Measurements from ENCODE around the gene SCN8A. TPM values are rescaled to one million over a fixed set of nuclear protein-coding genes. Genes with fewer than 3 reads are reported as not detected.

Gene SCN8A
- total and polyA plus RNA-seq, 2 experiments from 2014 or later, result 4.6 to 23.9 TPM

GRCh38 chr12:51625370-51625769 lies 34.3 kb downstream of the SCN8A start (continued):
- no peak for TF ChIP-seq CTCF (conservative IDR thresholded peaks at IDR 0.05; ENCODE audit: low read depth in 2 of 2)
- TF ChIP-seq POLR2AphosphoS5 (IDR thresholded peaks at IDR 0.05; ENCODE audit: low read depth), result no peak
- no peak for TF ChIP-seq EZH2phosphoT487 (IDR thresholded peaks at IDR 0.05; ENCODE audit: unreplicated experiment)
- no peak for TF ChIP-seq ZNF331 (CRISPR knock-in tag; IDR thresholded peaks at IDR 0.05; ENCODE audit: low read depth)
- TF ChIP-seq EZH2 (IDR thresholded peaks at IDR 0.05; ENCODE audit: low read depth, unreplicated experiment), result no peak
- TF ChIP-seq REST (IDR thresholded peaks at IDR 0.05; ENCODE audit: unreplicated experiment), result no peak
- TF ChIP-seq ETS1 (IDR thresholded peaks at IDR 0.05), result no peak
- no peak for TF ChIP-seq STAT1 (IDR thresholded peaks at IDR 0.05; ENCODE audit: unreplicated experiment)
- TF ChIP-seq CREB1 (CRISPR knock-in tag; IDR thresholded peaks at IDR 0.05; ENCODE audit: low read depth), result no peak
- TF ChIP-seq ZNF114 (CRISPR knock-in tag; IDR thresholded peaks at IDR 0.05), result no peak
- no peak for TF ChIP-seq NANOG (IDR thresholded peaks at IDR 0.05; ENCODE audit: borderline replicate concordance)

- peaks cover 91% of the 10 kb centered on the region for H3K79me2 ChIP-seq (replicated peaks; ENCODE audit: insufficient read depth)
- TF ChIP-seq POLR2AphosphoS5 (IDR thresholded peaks at IDR 0.05; ENCODE audit: low read depth), result no peak
- TF ChIP-seq CREB1 (CRISPR knock-in tag; IDR thresholded peaks at IDR 0.05; ENCODE audit: low read depth), result no peak
- no peak for TF ChIP-seq EZH2 (IDR thresholded peaks at IDR 0.05; ENCODE audit: low read depth, unreplicated experiment)
- TF ChIP-seq NANOG (IDR thresholded peaks at IDR 0.05; ENCODE audit: borderline replicate concordance), result no peak
- TF ChIP-seq JUNB (IDR thresholded peaks at IDR 0.05; ENCODE audit: unreplicated experiment), result no peak
- TF ChIP-seq STAT1 (IDR thresholded peaks at IDR 0.05; ENCODE audit: unreplicated experiment), result no peak
- TF ChIP-seq CTCF (conservative IDR thresholded peaks at IDR 0.05; ENCODE audit: low read depth in 2 of 2), result no peak
Observed at GRCh38 chr12:51626115-51626514, 35.1 kb downstream of the SCN8A start.

More at GRCh38 chr12:51626115-51626514, 35.1 kb downstream of the SCN8A start:
- H3K27me3 ChIP-seq (ENCODE audit: insufficient read depth), result no peaks in the 10 kb centered on the region
- H3K9me3 Mint-ChIP-seq, result no peaks in the 10 kb centered on the region
- no peak overlapping the region for H3K4me3 ChIP-seq
- no peak overlapping the region for H3K27ac ChIP-seq (ENCODE audit: low read depth)
- peaks cover 17% of the 10 kb centered on the region for H4K20me1 ChIP-seq (replicated peaks; ENCODE audit: insufficient read depth)
- H3K4me2 ChIP-seq, result no peak overlapping the region
- no peak overlapping the region for H3K27ac Mint-ChIP-seq
- no peaks in the 10 kb centered on the region for H3K9me2 ChIP-seq (ENCODE audit: insufficient read depth)
- DNase-seq (ENCODE audit: low spot score) (no peak), ATAC-seq (no peak)
- no peaks in the 10 kb centered on the region for H3K36me3 ChIP-seq (ENCODE audit: insufficient read depth)
- H3K27me3 Mint-ChIP-seq (ENCODE audit: insufficient read depth, low read depth, poor library complexity), result peaks cover 3% of the 10 kb centered on the region
- H3K36me3 Mint-ChIP-seq (ENCODE audit: low read depth), result no peaks in the 10 kb centered on the region
- no peaks in the 10 kb centered on the region for H3F3A ChIP-seq (replicated peaks; ENCODE audit: low read depth)
- H3K4me1 Mint-ChIP-seq, result peaks cover 30% of the 10 kb centered on the region
- H2AFZ ChIP-seq, result no peak overlapping the region
- 0 out of 2 replicates have a peak, but pooled peaks cover 9% of the 10 kb centered on the region for H3K4me1 ChIP-seq (ENCODE audit: insufficient read depth)
- no peak overlapping the region for H3K4me3 Mint-ChIP-seq

All from GM23338 (cell line).